K562 treated with DMSO at 1 percent for 24 hours (cell line): ENCODE data around the gene SIAH3. TPM values are rescaled to one million over a fixed set of nuclear protein-coding genes. Genes with fewer than 3 reads are reported as not detected.

Experiments
- total RNA-seq: library from RNA; unstranded; fragments of 300-600 nt; gene quantifications from 2 replicates; pipeline ENCODE4 v1.2.3, GENCODE V29; 2022; ENCODE audit warnings: low read depth; ENCODE audit not compliant: insufficient read depth

SIAH3 gene, protein sequence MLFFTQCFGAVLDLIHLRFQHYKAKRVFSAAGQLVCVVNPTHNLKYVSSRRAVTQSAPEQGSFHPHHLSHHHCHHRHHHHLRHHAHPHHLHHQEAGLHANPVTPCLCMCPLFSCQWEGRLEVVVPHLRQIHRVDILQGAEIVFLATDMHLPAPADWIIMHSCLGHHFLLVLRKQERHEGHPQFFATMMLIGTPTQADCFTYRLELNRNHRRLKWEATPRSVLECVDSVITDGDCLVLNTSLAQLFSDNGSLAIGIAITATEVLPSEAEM
- not detected in 2 replicates for total RNA-seq

DNA sequence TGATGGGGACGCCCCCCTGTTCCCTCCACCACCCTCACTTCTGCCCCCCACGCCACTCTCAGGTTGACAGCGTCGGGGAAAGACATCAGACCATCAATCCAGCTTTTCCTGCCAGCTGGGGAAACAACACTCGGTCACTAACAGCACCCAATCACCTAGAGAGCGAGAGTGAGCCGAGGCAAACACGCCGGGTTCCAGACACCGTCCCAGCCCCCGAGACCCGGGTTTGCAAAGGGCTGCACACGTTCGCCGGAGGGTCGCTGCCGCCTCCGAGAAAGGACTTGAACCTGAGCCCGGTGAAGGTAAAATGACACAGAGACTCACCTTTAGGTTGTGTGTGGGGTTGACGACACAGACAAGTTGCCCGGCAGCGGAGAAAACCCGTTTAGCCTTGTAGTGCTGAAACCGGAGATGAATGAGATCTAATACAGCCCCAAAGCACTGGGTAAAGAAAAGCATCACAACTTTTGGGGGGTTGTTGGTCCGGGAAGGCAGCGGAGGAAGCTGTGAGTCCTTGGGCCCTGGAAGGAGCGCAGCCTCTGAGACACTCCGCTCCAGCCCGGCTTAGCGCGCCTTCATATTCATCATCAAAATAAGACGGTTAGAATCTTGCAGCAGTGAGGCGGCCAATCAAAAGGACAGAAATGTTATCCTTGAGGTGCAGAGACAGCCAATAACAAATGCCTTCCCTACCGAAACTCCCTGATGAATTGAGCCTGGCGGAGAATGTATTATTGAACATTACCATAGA is at the start of gene SIAH3:
Gene SIAH3 (minus strand): TSS at position 583 of the 751 bp plus-strand sequence. CDS start 124 bp downstream, at position 459.

Other genes starting within 250 kb of the SIAH3 start
- gene ERICH6B, start 236.0 kb downstream of the SIAH3 start, total RNA-seq: not detected in 2 replicates
- gene CBY2, start 149.4 kb downstream of the SIAH3 start, total RNA-seq: 0.24 TPM in 1 of 2 replicates, not detected in the other
- gene ZC3H13, start 201.0 kb upstream of the SIAH3 start, total RNA-seq: 12.9 and 15.6 TPM in 2 replicates